CD4-positive, alpha-beta T cell treated with Interferon gamma for 1 hour (primary cell): Measurements from ENCODE around the gene TMEM267.
"Not testable (repeated sequence)": the region's sequence is repeated elsewhere in the genome, so short reads cannot be mapped to it uniquely, and the experiment has no call there.

Experiments
- DNase-seq: peaks from one replicate; pipeline ENCODE4 v3.0.0-alpha.2; 2020

The TMEM267 gene

GRCh38 chr5:43441575-43441974 is 42.1 kb downstream of the TMEM267 start:
- not testable (repeated sequence) for DNase-seq

- no peak for DNase-seq
These were observed 46.5 kb downstream of the TMEM267 start for GRCh38 chr5:43437062-43437660.

- no peak for DNase-seq
These were observed 50.3 kb downstream of the TMEM267 start for GRCh38 chr5:43433382-43433781.

- DNase-seq: no peak
These were observed 50.9 kb downstream of the TMEM267 start for GRCh38 chr5:43432486-43433375.

GRCh38 chr5:43429706-43430105 is 54.0 kb downstream of the TMEM267 start:
- DNase-seq: no peak

- DNase-seq: no peak
These were observed 54.6 kb downstream of the TMEM267 start for GRCh38 chr5:43429016-43429415.

GRCh38 chr5:43427306-43427705 is 56.4 kb downstream of the TMEM267 start:
- no peak for DNase-seq

- DNase-seq: no peak
These were observed 57.7 kb downstream of the TMEM267 start for GRCh38 chr5:43425983-43426382.

GRCh38 chr5:43423086-43423485 is 60.6 kb downstream of the TMEM267 start:
- not testable (repeated sequence) for DNase-seq

GRCh38 chr5:43422143-43422542 is 61.5 kb downstream of the TMEM267 start:
- no peak for DNase-seq

- no peak for DNase-seq
These were observed 62.1 kb downstream of the TMEM267 start for GRCh38 chr5:43421450-43422133.

GRCh38 chr5:43420241-43420640 is 63.4 kb downstream of the TMEM267 start:
- no peak for DNase-seq

GRCh38 chr5:43418561-43418960 is 65.1 kb downstream of the TMEM267 start:
- no peak for DNase-seq

- no peak for DNase-seq
These were observed 66.8 kb downstream of the TMEM267 start for GRCh38 chr5:43416803-43417394.

- DNase-seq: no peak
These were observed 67.5 kb downstream of the TMEM267 start for GRCh38 chr5:43415935-43416802.

GRCh38 chr5:43413966-43414365 is 69.7 kb downstream of the TMEM267 start:
- no peak for DNase-seq

- DNase-seq: no peak
These were observed 71.0 kb downstream of the TMEM267 start for GRCh38 chr5:43412644-43413043.

GRCh38 chr5:43412156-43412555 is 71.5 kb downstream of the TMEM267 start, which contains the start of gene CCL28:
Gene CCL28, minus strand, starts transcription at chr5:43412391. Its CDS starts 75 bp downstream, at chr5:43412316.
- DNase-seq: no peak

GRCh38 chr5:43411495-43411894 is 72.2 kb downstream of the TMEM267 start:
- no peak for DNase-seq

- no peak for DNase-seq
These were observed 73.3 kb downstream of the TMEM267 start for GRCh38 chr5:43410414-43410813.

- DNase-seq: no peak
These were observed 73.8 kb downstream of the TMEM267 start for GRCh38 chr5:43409809-43410271.

- DNase-seq: not testable (repeated sequence)
These were observed 81.1 kb downstream of the TMEM267 start for GRCh38 chr5:43402524-43403066.
